Measurements from ENCODE around the gene C19orf73. TPM values are rescaled to one million over a fixed set of nuclear protein-coding genes. Genes with fewer than 3 reads are reported as not detected.
"Not testable (repeated sequence)": the region's sequence is repeated elsewhere in the genome, so short reads cannot be mapped to it uniquely, and the experiment has no call there.

The C19orf73 gene
- total RNA-seq, 2 donors from 2014 or later = 2.2 to 2.9 TPM

- H3K27ac Mint-ChIP-seq = no peak overlapping the region
- no peaks in the 10 kb centered on the region for H3K9me3 Mint-ChIP-seq
- H3K4me1 Mint-ChIP-seq (ENCODE audit: low read depth) = peaks cover 24% of the 10 kb centered on the region
- ATAC-seq (replicated peaks in 1 of 2) = no peak
- peaks cover 12 to 35% of the 10 kb centered on the region in 2 donors for H3K36me3 Mint-ChIP-seq (ENCODE audit: insufficient read depth in 2 of 2)
- DNase-seq = no peak
- no peak overlapping the region for H3K4me3 Mint-ChIP-seq
- H3K27me3 Mint-ChIP-seq (ENCODE audit: low read depth) = no peaks in the 10 kb centered on the region
Observed at GRCh38 chr19:49094505-49095482, 24.1 kb downstream of the C19orf73 start.

GRCh38 chr19:49092686-49093085 is 26.3 kb downstream of the C19orf73 start:
- no peaks in the 10 kb centered on the region for H3K27me3 Mint-ChIP-seq (ENCODE audit: low read depth)
- H3K4me1 Mint-ChIP-seq (ENCODE audit: low read depth) = peaks cover 36% of the 10 kb centered on the region
- peaks cover 8 to 35% of the 10 kb centered on the region in 2 donors for H3K36me3 Mint-ChIP-seq (ENCODE audit: insufficient read depth in 2 of 2)
- H3K27ac Mint-ChIP-seq = no peak overlapping the region
- no peak for ATAC-seq (replicated peaks in 1 of 2)
- no peaks in the 10 kb centered on the region for H3K9me3 Mint-ChIP-seq
- H3K4me3 Mint-ChIP-seq = no peak overlapping the region
- DNase-seq = no peak

GRCh38 chr19:49091391-49092038 is 27.4 kb downstream of the C19orf73 start:
- Mint-ChIP-seq H3K27me3 (ENCODE audit: low read depth) (no peaks in the 10 kb centered on the region), H3K9me3 (no peaks in the 10 kb centered on the region), H3K4me1 (ENCODE audit: low read depth) (peaks cover 48% of the 10 kb centered on the region), H3K27ac (no peak overlapping the region), H3K36me3 (ENCODE audit: insufficient read depth in 2 of 2) (peaks cover 10 to 35% of the 10 kb centered on the region in 2 donors), H3K4me3 (no peak overlapping the region)
- peak in 1 of 2 donors; percentile 19 for ATAC-seq (replicated peaks in 1 of 2)
- no peak for DNase-seq

- no peak for DNase-seq
- ATAC-seq (replicated peaks in 1 of 2) = no peak
- Mint-ChIP-seq H3K27me3 (ENCODE audit: low read depth) (no peaks in the 10 kb centered on the region), H3K27ac (peak overlapping the region; percentile 83), H3K36me3 (ENCODE audit: insufficient read depth in 2 of 2) (peaks cover 12 to 23% of the 10 kb centered on the region in 2 donors), H3K4me1 (ENCODE audit: low read depth) (peaks cover 52% of the 10 kb centered on the region), H3K4me3 (peak overlapping the region; percentile 98 to 100), H3K9me3 (no peaks in the 10 kb centered on the region)
Observed at GRCh38 chr19:49086296-49086695, 32.6 kb downstream of the C19orf73 start.

- ATAC-seq (replicated peaks in 1 of 2) (no peak), DNase-seq (no peak)
- peaks cover 47% of the 10 kb centered on the region for H3K4me1 Mint-ChIP-seq (ENCODE audit: low read depth)
- peaks cover 11 to 22% of the 10 kb centered on the region in 2 donors for H3K36me3 Mint-ChIP-seq (ENCODE audit: insufficient read depth in 2 of 2)
- H3K27ac Mint-ChIP-seq = peak overlapping the region; percentile 83
- H3K27me3 Mint-ChIP-seq (ENCODE audit: low read depth) = peaks cover under 1% of the 10 kb centered on the region
- peak overlapping the region; percentile 98 to 100 for H3K4me3 Mint-ChIP-seq
- no peaks in the 10 kb centered on the region for H3K9me3 Mint-ChIP-seq
Observed at GRCh38 chr19:49085868-49086232, 33.1 kb downstream of the C19orf73 start.

GRCh38 chr19:49085020-49085867 is 33.7 kb downstream of the C19orf73 start, which contains the start of gene SNRNP70:
SNRNP70 (plus strand) TSS chr19:49085451; CDS start chr19:49086415, 964 bp downstream.
- Mint-ChIP-seq H3K27me3 (ENCODE audit: low read depth) (peaks cover 6% of the 10 kb centered on the region), H3K27ac (peak within 1 kb of the TSS; percentile 83), H3K36me3 (ENCODE audit: insufficient read depth in 2 of 2) (peaks cover 10 to 20% of the 10 kb centered on the region in 2 donors), H3K9me3 (no peaks in the 10 kb centered on the region), H3K4me1 (ENCODE audit: low read depth) (peaks cover 41% of the 10 kb centered on the region), H3K4me3 (peak within 1 kb of the TSS; percentile 98 to 100)
- ATAC-seq (replicated peaks in 1 of 2) (peak; percentile 97 to 98), DNase-seq (peak; percentile 100)

- no peak for DNase-seq
- H3K36me3 Mint-ChIP-seq (ENCODE audit: insufficient read depth in 2 of 2) = peaks cover 8 to 18% of the 10 kb centered on the region in 2 donors
- peak overlapping the region; percentile 83 for H3K27ac Mint-ChIP-seq
- peak overlapping the region; percentile 98 to 100 for H3K4me3 Mint-ChIP-seq
- no peak for ATAC-seq (replicated peaks in 1 of 2)
- H3K4me1 Mint-ChIP-seq (ENCODE audit: low read depth) = peaks cover 38% of the 10 kb centered on the region
- no peaks in the 10 kb centered on the region for H3K9me3 Mint-ChIP-seq
- H3K27me3 Mint-ChIP-seq (ENCODE audit: low read depth) = peaks cover 7% of the 10 kb centered on the region
Observed at GRCh38 chr19:49084206-49085019, 34.5 kb downstream of the C19orf73 start.

GRCh38 chr19:49081273-49081672 is 37.7 kb downstream of the C19orf73 start:
- Mint-ChIP-seq H3K9me3 (no peaks in the 10 kb centered on the region), H3K27ac (no peak overlapping the region), H3K4me3 (no peak overlapping the region), H3K27me3 (ENCODE audit: low read depth) (peaks cover 7% of the 10 kb centered on the region), H3K36me3 (ENCODE audit: insufficient read depth in 2 of 2) (peaks cover 4 to 5% of the 10 kb centered on the region in 2 donors), H3K4me1 (ENCODE audit: low read depth) (peaks cover 12% of the 10 kb centered on the region)
- ATAC-seq (replicated peaks in 1 of 2) (no peak), DNase-seq (no peak)

- Mint-ChIP-seq H3K4me1 (ENCODE audit: low read depth) (peaks cover 6% of the 10 kb centered on the region), H3K27me3 (ENCODE audit: low read depth) (peaks cover 14% of the 10 kb centered on the region), H3K27ac (no peak overlapping the region), H3K9me3 (no peaks in the 10 kb centered on the region), H3K36me3 (ENCODE audit: insufficient read depth in 2 of 2) (no peaks in the 10 kb centered on the region), H3K4me3 (no peak overlapping the region)
- ATAC-seq (replicated peaks in 1 of 2) (no peak), DNase-seq (no peak)
Observed at GRCh38 chr19:49080392-49080791, 38.6 kb downstream of the C19orf73 start.

- H3K4me1 Mint-ChIP-seq (ENCODE audit: low read depth); H3K9me3 Mint-ChIP-seq; H3K4me3 Mint-ChIP-seq; ATAC-seq (replicated peaks in 1 of 2); H3K36me3 Mint-ChIP-seq (ENCODE audit: insufficient read depth in 2 of 2); H3K27ac Mint-ChIP-seq: not testable (repeated sequence)
- peak in 1 of 2 donors; percentile 44 for DNase-seq
- H3K27me3 Mint-ChIP-seq (ENCODE audit: low read depth) = peaks cover 44% of the 10 kb centered on the region
Observed at GRCh38 chr19:49074869-49075268, 44.1 kb downstream of the C19orf73 start.

GRCh38 chr19:49073514-49074378 is 45.2 kb downstream of the C19orf73 start:
- H3K9me3 Mint-ChIP-seq = peaks cover 0 to 4% of the 10 kb centered on the region in 2 donors
- peaks cover 10% of the 10 kb centered on the region for H3K4me1 Mint-ChIP-seq (ENCODE audit: low read depth)
- peak overlapping the region; percentile 70 to 74 for H3K4me3 Mint-ChIP-seq
- no peak overlapping the region for H3K27ac Mint-ChIP-seq
- ATAC-seq (replicated peaks in 1 of 2) (no peak), DNase-seq (peak in 1 of 2 donors; percentile 28)
- peaks cover 55% of the 10 kb centered on the region for H3K27me3 Mint-ChIP-seq (ENCODE audit: low read depth)
- peaks cover 2 to 5% of the 10 kb centered on the region in 2 donors for H3K36me3 Mint-ChIP-seq (ENCODE audit: insufficient read depth in 2 of 2)
